A549 (cell line): ENCODE data around the gene CRISPLD2.

Experiments
- CTCF ChIP-seq: fragments of >200 bp; sonication (Bioruptor Twin); formaldehyde crosslinking; IDR thresholded peaks from 3 replicates; pipeline ENCODE4 v1.5.1; 2016
- NFE2L2 ChIP-seq: fragments of 150-350 bp; conservative IDR thresholded peaks from 2 replicates; pipeline ENCODE4 v1.6.1; 2014; ENCODE audit warnings: low read length
- POLR2A ChIP-seq: IDR thresholded peaks from 2 replicates; pipeline ENCODE4 v1.6.1; 2012; ENCODE audit warnings: mild to moderate bottlenecking, low read length
- RCOR1 ChIP-seq: fragments of 150-350 bp; IDR thresholded peaks from 2 replicates; pipeline ENCODE4 v1.6.1; 2014; ENCODE audit warnings: antibody characterized with exemption, low read length, low read depth
- RFX5 ChIP-seq: fragments of 450-650 bp; IDR thresholded peaks from 2 replicates; pipeline ENCODE4 v1.7.1; 2014; ENCODE audit warnings: antibody characterized with exemption, mild to moderate bottlenecking, moderate library complexity
- TF ChIP-seq, protein P1 (sequence below): fragments of 200-600 bp; sonication (generic); IDR thresholded peaks from 2 replicates; pipeline ENCODE4 v1.6.1; 2016; ENCODE audit warnings: antibody characterized with exemption, mild to moderate bottlenecking, moderate library complexity

GRCh38 chr16:84832488-84833143 is 12.8 kb downstream of the CRISPLD2 start:
- TF ChIP-seq RFX5 (no peak), POLR2A (no peak), CTCF (no peak), NFE2L2 (no peak), RCOR1 (no peak)
- TF ChIP-seq, protein P1, sequence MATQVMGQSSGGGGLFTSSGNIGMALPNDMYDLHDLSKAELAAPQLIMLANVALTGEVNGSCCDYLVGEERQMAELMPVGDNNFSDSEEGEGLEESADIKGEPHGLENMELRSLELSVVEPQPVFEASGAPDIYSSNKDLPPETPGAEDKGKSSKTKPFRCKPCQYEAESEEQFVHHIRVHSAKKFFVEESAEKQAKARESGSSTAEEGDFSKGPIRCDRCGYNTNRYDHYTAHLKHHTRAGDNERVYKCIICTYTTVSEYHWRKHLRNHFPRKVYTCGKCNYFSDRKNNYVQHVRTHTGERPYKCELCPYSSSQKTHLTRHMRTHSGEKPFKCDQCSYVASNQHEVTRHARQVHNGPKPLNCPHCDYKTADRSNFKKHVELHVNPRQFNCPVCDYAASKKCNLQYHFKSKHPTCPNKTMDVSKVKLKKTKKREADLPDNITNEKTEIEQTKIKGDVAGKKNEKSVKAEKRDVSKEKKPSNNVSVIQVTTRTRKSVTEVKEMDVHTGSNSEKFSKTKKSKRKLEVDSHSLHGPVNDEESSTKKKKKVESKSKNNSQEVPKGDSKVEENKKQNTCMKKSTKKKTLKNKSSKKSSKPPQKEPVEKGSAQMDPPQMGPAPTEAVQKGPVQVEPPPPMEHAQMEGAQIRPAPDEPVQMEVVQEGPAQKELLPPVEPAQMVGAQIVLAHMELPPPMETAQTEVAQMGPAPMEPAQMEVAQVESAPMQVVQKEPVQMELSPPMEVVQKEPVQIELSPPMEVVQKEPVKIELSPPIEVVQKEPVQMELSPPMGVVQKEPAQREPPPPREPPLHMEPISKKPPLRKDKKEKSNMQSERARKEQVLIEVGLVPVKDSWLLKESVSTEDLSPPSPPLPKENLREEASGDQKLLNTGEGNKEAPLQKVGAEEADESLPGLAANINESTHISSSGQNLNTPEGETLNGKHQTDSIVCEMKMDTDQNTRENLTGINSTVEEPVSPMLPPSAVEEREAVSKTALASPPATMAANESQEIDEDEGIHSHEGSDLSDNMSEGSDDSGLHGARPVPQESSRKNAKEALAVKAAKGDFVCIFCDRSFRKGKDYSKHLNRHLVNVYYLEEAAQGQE = no peak
